Ascending aorta (tissue), 2 donors: ENCODE results near the gene SLC9C1. TPM values are rescaled to one million over a fixed set of nuclear protein-coding genes. Genes with fewer than 3 reads are reported as not detected.

Experiments used
- DNase-seq, 2 donors: peaks; one replicate each; pipeline ENCODE4 v3.0.0-alpha.2; 2019; ENCODE audit warnings: low spot score in 2 of 2
- H3K27ac ChIP-seq, 2 donors: fragments of 200-600 bp; sonication (generic); one replicate each; pipeline ENCODE4 v1.5.1; 2016 to 2017; ENCODE audit warnings: mild to moderate bottlenecking in 1 of 2
- H3K27me3 ChIP-seq: fragments of 200-600 bp; sonication (generic); one replicate; pipeline ENCODE4 v1.5.1; 2017
- H3K36me3 ChIP-seq, 2 donors: fragments of 200-600 bp; sonication (generic); one replicate each; pipeline ENCODE4 v1.5.1; 2016
- H3K4me1 ChIP-seq, 2 donors: fragments of 200-600 bp; sonication (generic); one replicate each; pipeline ENCODE4 v1.5.1; 2016 to 2017; ENCODE audit warnings: mild to moderate bottlenecking in 1 of 2
- H3K4me3 ChIP-seq, 2 donors: fragments of 200-600 bp; sonication (generic); one replicate each; pipeline ENCODE4 v1.5.1; 2016 to 2017; ENCODE audit warnings: mild to moderate bottlenecking in 1 of 2
- H3K9me3 ChIP-seq, 2 donors: fragments of 200-600 bp; sonication (generic); one replicate each; pipeline ENCODE4 v1.5.1; 2016
- CTCF ChIP-seq, 3 experiments: fragments of 200-600 bp in 2 of 3; fragments of 450-650 bp in 1 of 3; sonication (generic) in 2 of 3; IDR thresholded peaks; one replicate each; pipeline ENCODE4 v1.5.1; 2016 to 2019; ENCODE audit warnings: antibody characterized with exemption in 3 of 3, mild to moderate bottlenecking in 1 of 3, moderate library complexity in 1 of 3
- intact Hi-C: fragments of 100-400 bp; cut with DNase I; formaldehyde crosslinking; loops from one replicate; pipeline ENCODE4 v1.15.1; 2023
- total RNA-seq: library from RNA; depleted of rRNA; stranded (reverse); fragments of >200 nt; gene quantifications from one replicate; pipeline ENCODE4 v1.1.0, GENCODE V29; 2016

Gene SLC9C1
- total RNA-seq, 1 donor from 2014 or later: 0.32 TPM

GRCh38 chr3:112315791-112316190 is 21.8 kb upstream of the SLC9C1 start:
- Histone ChIP-seq H3K36me3 (no peaks in the 10 kb centered on the region), H3K4me3 (no peak overlapping the region), H3K4me1 (no peaks in the 10 kb centered on the region), H3K27ac (no peak overlapping the region), H3K27me3 (no peaks in the 10 kb centered on the region), H3K9me3 (no peaks in the 10 kb centered on the region)
- TF ChIP-seq CTCF (IDR thresholded peaks at IDR 0.05): no peak
- no peak for DNase-seq
- intact Hi-C loops: no loop called here

- Histone ChIP-seq H3K4me3 (no peak overlapping the region), H3K9me3 (no peaks in the 10 kb centered on the region), H3K4me1 (no peaks in the 10 kb centered on the region), H3K27me3 (no peaks in the 10 kb centered on the region), H3K27ac (no peak overlapping the region), H3K36me3 (no peaks in the 10 kb centered on the region)
- no peak for DNase-seq
- intact Hi-C loops: no loop called here
- no peak for TF ChIP-seq CTCF (IDR thresholded peaks at IDR 0.05)
Observed at GRCh38 chr3:112314649-112315048, 20.6 kb upstream of the SLC9C1 start.

GRCh38 chr3:112308151-112308911 is 14.3 kb upstream of the SLC9C1 start:
- intact Hi-C loops: no loop called here

GRCh38 chr3:112307557-112307956 is 13.5 kb upstream of the SLC9C1 start:
- intact Hi-C loops: no loop called here

More at GRCh38 chr3:112308151-112308911, 14.3 kb upstream of the SLC9C1 start:
- no peak overlapping the region for H3K4me3 ChIP-seq
- H3K36me3 ChIP-seq: no peaks in the 10 kb centered on the region
- H3K4me1 ChIP-seq: peaks cover 0 to 2% of the 10 kb centered on the region in 2 donors
- H3K27ac ChIP-seq: no peak overlapping the region
- no peak for DNase-seq
- no peaks in the 10 kb centered on the region for H3K9me3 ChIP-seq
- TF ChIP-seq CTCF (IDR thresholded peaks at IDR 0.05): no peak
- H3K27me3 ChIP-seq: no peaks in the 10 kb centered on the region

GRCh38 chr3:112306825-112307224 is 12.8 kb upstream of the SLC9C1 start:
- Histone ChIP-seq H3K27ac (no peak overlapping the region), H3K27me3 (no peaks in the 10 kb centered on the region), H3K9me3 (no peaks in the 10 kb centered on the region), H3K4me1 (peaks cover 0 to 8% of the 10 kb centered on the region in 2 donors), H3K36me3 (no peaks in the 10 kb centered on the region), H3K4me3 (no peak overlapping the region)
- DNase-seq: no peak
- intact Hi-C loops: no loop called here
- TF ChIP-seq CTCF (IDR thresholded peaks at IDR 0.05): no peak

More at GRCh38 chr3:112307557-112307956, 13.5 kb upstream of the SLC9C1 start:
- Histone ChIP-seq H3K4me3 (no peak overlapping the region), H3K27me3 (no peaks in the 10 kb centered on the region), H3K9me3 (no peaks in the 10 kb centered on the region), H3K27ac (no peak overlapping the region), H3K36me3 (no peaks in the 10 kb centered on the region), H3K4me1 (peaks cover 0 to 8% of the 10 kb centered on the region in 2 donors)
- no peak for TF ChIP-seq CTCF (IDR thresholded peaks at IDR 0.05)
- DNase-seq: no peak
